Neural cell (in vitro differentiated cells): Measurements from ENCODE around the gene USP13.

Experiments
- CTCF ChIP-seq: fragments of 450-650 bp; IDR thresholded peaks from 2 replicates; pipeline ENCODE4 v1.5.1; 2014; ENCODE audit warnings: antibody characterized with exemption, mild to moderate bottlenecking, moderate library complexity; ENCODE audit not compliant: poor library complexity, severe bottlenecking
- EZH2 ChIP-seq: fragments of 200-600, 300-800 bp; shearing (Covaris generic), sonication (generic); IDR thresholded peaks from 2 replicates; pipeline ENCODE4 v1.6.1; 2014; ENCODE audit warnings: antibody characterized with exemption, low read length, borderline replicate concordance, mild to moderate bottlenecking; ENCODE audit not compliant: insufficient read depth, poor library complexity, severe bottlenecking
- POLR2AphosphoS5 ChIP-seq: IDR thresholded peaks from 2 replicates; pipeline ENCODE4 v1.6.1; 2012
- SMC3 ChIP-seq: fragments of 450-650 bp; conservative IDR thresholded peaks from 2 replicates; pipeline ENCODE4 v1.6.1; 2014; ENCODE audit warnings: antibody characterized with exemption, mild to moderate bottlenecking, moderate library complexity; ENCODE audit not compliant: poor library complexity
- TAF1 ChIP-seq: IDR thresholded peaks from 2 replicates; pipeline ENCODE4 v1.6.1; 2012; ENCODE audit warnings: low read depth

DNA sequence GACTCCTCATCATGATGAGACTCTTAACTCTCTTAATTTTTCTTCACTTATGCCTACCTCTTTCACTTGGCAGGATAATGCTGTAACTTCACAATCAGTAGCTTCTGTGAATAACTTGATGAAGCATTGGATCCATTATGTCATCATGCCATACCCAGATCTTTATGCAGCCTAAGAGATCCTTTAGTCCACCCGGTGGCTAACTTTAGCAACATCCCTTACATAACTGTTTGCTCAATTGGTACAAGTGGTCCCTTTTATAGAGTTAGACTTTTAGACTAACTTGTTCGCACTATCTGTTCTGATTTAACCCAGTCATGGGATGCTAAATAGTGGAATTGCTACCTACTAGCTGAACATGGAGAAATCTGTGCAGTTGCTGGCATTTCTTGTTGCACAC, 184.5 kb downstream of the USP13 start:
- TF ChIP-seq EZH2, result no peak
- TF ChIP-seq POLR2AphosphoS5, result no peak
- no peak for TF ChIP-seq CTCF
- TF ChIP-seq TAF1, result no peak
- no peak for TF ChIP-seq SMC3
